ENCODE data around the gene CD19. TPM values are rescaled to one million over a fixed set of nuclear protein-coding genes. Genes with fewer than 3 reads are reported as not detected.
"Not testable (repeated sequence)": the region's sequence is repeated elsewhere in the genome, so short reads cannot be mapped to it uniquely, and the experiment has no call there.

Gene CD19
- total and polyA plus RNA-seq, 12 donors, result 0.26 to 1.8 (median 0.46) TPM; not detected in 2

DNA sequence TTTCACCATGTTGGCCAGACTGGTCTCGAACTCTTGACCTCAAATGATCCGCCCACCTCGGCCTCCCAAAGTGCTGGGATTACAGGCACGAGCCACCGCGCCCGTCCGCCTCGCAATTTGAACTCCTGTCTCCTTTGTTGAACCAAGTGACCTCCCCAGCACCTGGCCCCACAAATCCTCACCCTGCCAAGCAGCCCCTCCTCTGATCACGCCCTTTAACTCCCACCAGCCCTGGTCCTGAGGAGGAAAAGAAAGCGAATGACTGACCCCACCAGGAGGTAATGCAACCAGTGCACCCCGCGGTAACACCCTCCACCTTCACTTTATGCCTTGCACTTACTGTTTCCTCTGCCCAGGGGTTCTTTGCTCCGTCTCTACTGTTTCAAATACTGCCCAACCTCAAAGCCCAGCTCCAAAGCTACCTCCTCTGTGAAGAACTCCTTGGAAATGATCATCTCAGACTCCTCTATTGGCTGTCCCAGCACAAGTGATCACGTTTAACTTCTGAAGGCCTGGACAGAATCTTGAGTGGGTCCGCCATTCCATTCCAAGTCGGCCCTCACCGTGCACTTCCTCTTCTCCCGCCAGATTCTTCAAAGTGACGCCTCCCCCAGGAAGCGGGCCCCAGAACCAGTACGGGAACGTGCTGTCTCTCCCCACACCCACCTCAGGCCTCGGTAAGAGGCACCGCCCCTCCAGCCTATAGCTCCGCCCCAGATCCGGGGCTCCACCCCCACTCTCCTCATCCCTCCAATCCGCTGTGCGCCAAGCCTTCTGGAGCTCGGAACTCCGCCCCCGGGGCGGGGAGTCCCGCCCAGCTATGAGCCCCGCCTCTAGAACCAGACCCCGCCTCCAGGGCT lies 4.4 kb downstream of the CD19 start:
- Histone ChIP-seq H3K4me1 (replicated peaks in 1 of 2) (no peaks in the 10 kb centered on the region), H3K27me3 (no peaks in the 10 kb centered on the region)

DNA sequence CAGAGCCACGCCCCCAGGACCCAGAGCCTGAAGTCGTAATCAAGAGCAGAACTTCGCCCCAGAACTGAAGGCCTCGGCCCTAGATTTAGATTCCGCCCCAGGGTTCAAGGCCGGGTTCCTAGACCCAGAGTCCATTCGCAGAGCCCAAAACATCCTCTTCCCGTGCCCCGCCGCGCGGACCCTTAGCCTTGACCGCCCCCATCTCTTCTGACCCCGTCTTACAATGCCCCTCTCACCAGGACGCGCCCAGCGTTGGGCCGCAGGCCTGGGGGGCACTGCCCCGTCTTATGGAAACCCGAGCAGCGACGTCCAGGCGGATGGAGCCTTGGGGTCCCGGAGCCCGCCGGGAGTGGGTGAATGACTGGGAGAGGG lies 5.0 kb downstream of the CD19 start:
- Histone ChIP-seq H3K36me3 (replicated peaks in 1 of 2) (no peaks in the 10 kb centered on the region), H3K27ac (no peak overlapping the region), H3K27me3 (no peaks in the 10 kb centered on the region), H3K9me3 (replicated peaks in 1 of 3) (no peaks in the 10 kb centered on the region), H3K4me3 (peak overlapping the region in 1 of 4 donors; percentile 40), H3K4me1 (replicated peaks in 1 of 2) (no peaks in the 10 kb centered on the region)
- WGBS, 4 donors, result 67 to 80% (median 71%) methylated on average over 7 to 26 of the region's 26 CpGs
- intact Hi-C loops (cut with DNase I), result loop anchor here in 1 of 2 donors (5.0 kb wide), 1 partner anchor 59 kb away; the partner anchor contains the start of gene ATP2A1
- DNase-seq, result no peak
- no peak for TF ChIP-seq POLR2A (IDR thresholded peaks at IDR 0.05)
- TF ChIP-seq, protein P1, sequence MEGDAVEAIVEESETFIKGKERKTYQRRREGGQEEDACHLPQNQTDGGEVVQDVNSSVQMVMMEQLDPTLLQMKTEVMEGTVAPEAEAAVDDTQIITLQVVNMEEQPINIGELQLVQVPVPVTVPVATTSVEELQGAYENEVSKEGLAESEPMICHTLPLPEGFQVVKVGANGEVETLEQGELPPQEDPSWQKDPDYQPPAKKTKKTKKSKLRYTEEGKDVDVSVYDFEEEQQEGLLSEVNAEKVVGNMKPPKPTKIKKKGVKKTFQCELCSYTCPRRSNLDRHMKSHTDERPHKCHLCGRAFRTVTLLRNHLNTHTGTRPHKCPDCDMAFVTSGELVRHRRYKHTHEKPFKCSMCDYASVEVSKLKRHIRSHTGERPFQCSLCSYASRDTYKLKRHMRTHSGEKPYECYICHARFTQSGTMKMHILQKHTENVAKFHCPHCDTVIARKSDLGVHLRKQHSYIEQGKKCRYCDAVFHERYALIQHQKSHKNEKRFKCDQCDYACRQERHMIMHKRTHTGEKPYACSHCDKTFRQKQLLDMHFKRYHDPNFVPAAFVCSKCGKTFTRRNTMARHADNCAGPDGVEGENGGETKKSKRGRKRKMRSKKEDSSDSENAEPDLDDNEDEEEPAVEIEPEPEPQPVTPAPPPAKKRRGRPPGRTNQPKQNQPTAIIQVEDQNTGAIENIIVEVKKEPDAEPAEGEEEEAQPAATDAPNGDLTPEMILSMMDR (IDR thresholded peaks at IDR 0.05), result no peak

More for the DNA sequence above, 4.4 kb downstream of the CD19 start:
- H3K9me3 ChIP-seq (replicated peaks in 1 of 3), result no peaks in the 10 kb centered on the region
- H3K27ac ChIP-seq, result no peak overlapping the region
- H3K36me3 ChIP-seq (replicated peaks in 1 of 2), result no peaks in the 10 kb centered on the region
- peak; percentile 83 to 90 (median 85) for DNase-seq
- peak overlapping the region in 1 of 4 donors; percentile 40 for H3K4me3 ChIP-seq
- 36 to 41% (median 37%) methylated on average over 31 to 36 of the region's 36 CpGs for WGBS, 4 donors
- intact Hi-C loops (cut with DNase I), result loop anchor here in 1 of 2 donors (5.0 kb wide), 1 partner anchor 59 kb away; the partner anchor contains the start of gene ATP2A1
- TF ChIP-seq, protein P1 (IDR thresholded peaks at IDR 0.05), result no peak
- TF ChIP-seq POLR2A (IDR thresholded peaks at IDR 0.05), result no peak

DNA sequence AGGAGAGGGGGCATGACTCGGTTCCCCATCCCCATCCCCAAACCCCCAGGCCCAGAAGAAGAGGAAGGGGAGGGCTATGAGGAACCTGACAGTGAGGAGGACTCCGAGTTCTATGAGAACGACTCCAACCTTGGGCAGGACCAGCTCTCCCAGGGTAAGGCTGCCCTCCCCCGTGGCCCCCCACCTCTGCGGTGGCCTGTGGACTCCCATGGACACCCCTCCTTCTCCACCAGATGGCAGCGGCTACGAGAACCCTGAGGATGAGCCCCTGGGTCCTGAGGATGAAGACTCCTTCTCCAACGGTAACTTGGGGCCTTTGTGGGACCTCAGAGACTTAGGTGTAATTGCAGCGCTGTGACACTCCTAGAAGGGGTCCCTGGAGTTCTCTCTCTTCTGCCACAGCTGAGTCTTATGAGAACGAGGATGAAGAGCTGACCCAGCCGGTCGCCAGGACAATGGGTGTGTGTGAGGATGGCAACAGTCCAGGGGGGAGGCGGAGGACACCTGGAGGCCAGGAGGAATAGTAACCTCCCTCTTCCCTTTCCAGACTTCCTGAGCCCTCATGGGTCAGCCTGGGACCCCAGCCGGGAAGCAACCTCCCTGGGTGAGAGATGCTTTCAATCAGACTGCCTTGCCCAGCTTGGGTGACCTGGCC lies 5.6 kb downstream of the CD19 start:
- TF ChIP-seq, protein P1 (IDR thresholded peaks at IDR 0.05), result no peak
- no peak for TF ChIP-seq POLR2A (IDR thresholded peaks at IDR 0.05)
- intact Hi-C loops (cut with DNase I), result loop anchor here in 1 of 2 donors (5.0 kb wide), 1 partner anchor 60 kb away; the partner anchor contains the start of gene ATP2A1
- Histone ChIP-seq H3K4me3 (no peak overlapping the region), H3K36me3 (replicated peaks in 1 of 2) (no peaks in the 10 kb centered on the region), H3K4me1 (replicated peaks in 1 of 2) (no peaks in the 10 kb centered on the region), H3K27me3 (no peaks in the 10 kb centered on the region), H3K27ac (no peak overlapping the region), H3K9me3 (replicated peaks in 1 of 3) (no peaks in the 10 kb centered on the region)
- 77 to 87% (median 85%) methylated on average over 6 to 14 of the region's 14 CpGs for WGBS, 4 donors
- no peak for DNase-seq

DNA sequence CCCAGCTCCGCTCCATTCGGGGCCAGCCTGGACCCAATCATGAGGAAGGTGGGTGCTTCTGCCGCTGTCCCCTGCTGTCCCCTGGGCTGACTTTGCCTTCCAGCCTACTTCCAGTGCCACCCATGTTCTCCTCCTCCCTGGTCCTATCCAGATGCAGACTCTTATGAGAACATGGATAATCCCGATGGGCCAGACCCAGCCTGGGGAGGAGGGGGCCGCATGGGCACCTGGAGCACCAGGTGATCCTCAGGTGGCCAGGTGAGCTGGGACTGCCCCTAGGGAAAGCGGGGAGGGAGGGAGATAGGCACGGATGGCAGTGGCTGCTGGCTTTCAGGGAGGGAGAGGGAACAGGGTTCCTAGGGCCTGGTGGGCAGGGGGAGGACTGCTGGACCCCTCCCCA lies 7.0 kb downstream of the CD19 start:
- WGBS, 4 donors, result 76 to 97% (median 80%) methylated on average over 5 to 7 of the region's 7 CpGs
- no peak overlapping the region for H3K27ac ChIP-seq
- intact Hi-C loops (cut with DNase I), result loop anchor here in 1 of 2 donors (5.0 kb wide), 1 partner anchor 61 kb away; the partner anchor contains the start of gene ATP2A1
- no peak for DNase-seq
- no peaks in the 10 kb centered on the region for H3K27me3 ChIP-seq
- no peaks in the 10 kb centered on the region for H3K4me1 ChIP-seq (replicated peaks in 1 of 2)
- H3K4me3 ChIP-seq, result no peak overlapping the region
- TF ChIP-seq, protein P1 (IDR thresholded peaks at IDR 0.05), result no peak
- no peak for TF ChIP-seq POLR2A (IDR thresholded peaks at IDR 0.05)
- H3K36me3 ChIP-seq (replicated peaks in 1 of 2), result no peaks in the 10 kb centered on the region
- H3K9me3 ChIP-seq (replicated peaks in 1 of 3), result no peaks in the 10 kb centered on the region

DNA sequence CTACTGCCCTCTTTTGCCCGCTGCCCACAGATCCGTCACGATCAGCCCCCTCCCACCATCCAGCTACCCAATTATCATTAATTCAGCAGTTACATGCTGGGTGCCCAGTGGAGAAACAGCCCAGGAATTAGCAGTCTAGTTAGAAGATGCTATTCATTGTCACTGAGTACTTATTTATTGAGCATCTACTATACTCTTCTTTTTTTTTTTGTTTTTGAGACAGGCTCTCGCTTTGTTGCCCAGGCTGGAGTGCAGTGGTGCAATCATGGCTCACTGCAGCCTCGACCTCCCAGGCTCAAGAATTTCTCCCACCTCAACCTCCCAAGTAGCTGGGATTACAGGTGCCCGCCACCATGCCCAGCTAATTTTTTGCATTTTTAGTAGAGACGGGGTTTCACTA lies 8.1 kb downstream of the CD19 start:
- H3K36me3 ChIP-seq (replicated peaks in 1 of 2); H3K9me3 ChIP-seq (replicated peaks in 1 of 3); DNase-seq; H3K4me3 ChIP-seq; H3K27me3 ChIP-seq; H3K27ac ChIP-seq; H3K4me1 ChIP-seq (replicated peaks in 1 of 2): not testable (repeated sequence)
- 83 to 90% (median 87%) methylated on average over 7 of the region's 7 CpGs for WGBS, 4 donors
- intact Hi-C loops (cut with DNase I), result loop anchor here in 1 of 2 donors (5.0 kb wide), 1 partner anchor 63 kb away; the partner anchor contains the start of gene ATP2A1

Data from adrenal gland (tissue), 12 donors.